ENCODE data around the gene ETV6.

- no peak for TF ChIP-seq CTCF (IDR thresholded peaks at IDR 0.05)
- TF ChIP-seq ZFX (IDR thresholded peaks at IDR 0.05; ENCODE audit: borderline replicate concordance): no peak
Observed at GRCh38 chr12:11713202-11713601, 63.7 kb downstream of the ETV6 start.
